NCI-H748 (cell line): Measurements from ENCODE around the gene WDR20.
"Not testable (repeated sequence)": the region's sequence is repeated elsewhere in the genome, so short reads cannot be mapped to it uniquely, and the experiment has no call there.

Experiments
- DNase-seq: peaks from one replicate; lab custom pipeline; 2025; ENCODE audit not compliant: unreplicated experiment; lab: John Stamatoyannopoulos, UW

WDR20 gene

DNA sequence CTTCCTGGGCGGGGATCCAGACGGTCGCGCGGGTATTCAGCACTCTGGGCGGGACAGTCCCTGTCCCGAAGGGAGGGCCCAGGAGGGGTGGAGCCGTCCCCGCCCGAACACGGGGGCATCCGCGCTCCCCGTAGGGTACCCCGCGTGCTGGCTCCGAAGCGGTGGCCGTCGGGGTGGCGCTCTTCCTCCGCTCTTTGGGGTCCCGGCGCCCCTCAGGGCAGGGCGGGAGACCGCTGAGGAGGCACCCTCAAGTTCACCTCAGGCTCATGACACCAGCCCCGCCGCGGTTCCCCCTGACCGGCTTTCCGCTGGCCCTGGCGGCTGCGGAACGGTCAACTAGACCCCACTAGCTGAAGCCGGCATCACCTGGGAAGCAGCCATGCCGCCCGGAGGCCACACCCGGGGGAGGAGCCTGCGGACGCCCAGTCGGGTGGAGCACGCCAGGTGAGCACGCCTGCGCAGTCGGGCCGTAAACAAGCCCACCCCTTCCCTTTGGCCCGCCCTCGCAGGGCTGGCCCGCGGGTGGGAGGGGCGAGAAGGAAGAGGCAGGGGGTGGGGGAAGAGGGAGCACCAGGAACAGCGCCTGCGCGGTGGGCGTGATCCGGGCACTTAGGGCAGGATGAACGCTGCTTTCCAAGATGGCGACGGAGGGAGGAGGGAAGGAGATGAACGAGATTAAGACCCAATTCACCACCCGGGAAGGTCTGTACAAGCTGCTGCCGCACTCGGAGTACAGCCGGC lies at the start of gene WDR20:
Gene WDR20, plus strand, starts transcription at position 612 of the 741 bp plus-strand sequence. Its CDS starts 27 bp downstream, at position 639.
- DNase-seq = peak; percentile 99

- DNase-seq = no peak
Observed at GRCh38 chr14:102090713-102091112, 49.0 kb upstream of the WDR20 start.

DNA sequence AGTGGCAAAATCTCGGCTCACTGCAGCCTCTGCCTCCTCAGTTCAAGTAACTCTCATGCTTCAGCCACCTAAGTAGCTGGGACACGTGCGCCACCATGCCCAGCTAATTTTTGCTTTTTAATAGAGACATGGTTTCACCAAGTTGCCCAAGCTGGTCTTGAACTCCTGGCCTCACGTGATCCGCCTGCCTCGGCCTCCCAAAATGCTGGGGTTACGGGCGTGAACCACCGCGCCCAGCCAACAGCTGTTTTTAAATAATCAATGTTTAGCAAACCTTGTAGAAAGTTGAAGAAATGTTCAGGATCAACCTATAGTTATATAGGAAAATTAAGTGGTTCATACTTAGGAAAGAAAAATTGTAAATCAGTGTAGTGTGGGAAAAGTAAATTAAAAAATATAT lies 46.9 kb upstream of the WDR20 start:
- no peak for DNase-seq

GRCh38 chr14:102094101-102094500 lies 45.6 kb upstream of the WDR20 start:
- no peak for DNase-seq

- DNase-seq = no peak
Observed at GRCh38 chr14:102095231-102095870, 44.3 kb upstream of the WDR20 start.

GRCh38 chr14:102095871-102096568 lies 43.7 kb upstream of the WDR20 start:
- no peak for DNase-seq

DNA sequence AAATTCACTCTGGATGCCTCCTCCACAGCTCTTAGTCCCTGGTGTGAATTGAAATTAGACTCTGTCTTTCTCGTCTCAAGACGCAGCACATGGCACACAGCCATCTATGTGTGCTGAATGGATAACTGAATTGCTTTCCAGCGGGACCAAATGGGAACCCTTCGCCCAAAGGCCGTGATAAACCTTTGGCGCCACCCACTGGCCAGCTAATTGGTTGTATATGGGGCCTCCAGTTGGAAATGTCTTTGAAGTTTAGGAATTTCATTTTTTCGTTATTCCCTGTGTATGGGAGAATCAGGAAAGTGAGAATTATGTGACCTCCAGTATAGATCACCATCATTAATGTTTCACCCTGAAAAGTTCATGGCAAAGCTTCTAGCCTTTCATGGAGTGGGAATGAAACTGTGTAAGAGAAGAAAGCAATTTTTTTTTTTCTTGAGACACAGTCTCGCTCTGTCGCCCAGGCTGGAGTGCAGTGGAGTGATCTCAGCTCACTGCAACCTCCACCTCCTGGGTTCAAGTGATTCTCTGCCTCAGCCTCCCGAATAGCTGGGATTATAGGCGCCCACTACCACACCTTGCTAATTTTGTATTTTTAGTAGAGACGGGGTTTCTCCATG lies 43.0 kb upstream of the WDR20 start:
- DNase-seq = peak; percentile 81

DNA sequence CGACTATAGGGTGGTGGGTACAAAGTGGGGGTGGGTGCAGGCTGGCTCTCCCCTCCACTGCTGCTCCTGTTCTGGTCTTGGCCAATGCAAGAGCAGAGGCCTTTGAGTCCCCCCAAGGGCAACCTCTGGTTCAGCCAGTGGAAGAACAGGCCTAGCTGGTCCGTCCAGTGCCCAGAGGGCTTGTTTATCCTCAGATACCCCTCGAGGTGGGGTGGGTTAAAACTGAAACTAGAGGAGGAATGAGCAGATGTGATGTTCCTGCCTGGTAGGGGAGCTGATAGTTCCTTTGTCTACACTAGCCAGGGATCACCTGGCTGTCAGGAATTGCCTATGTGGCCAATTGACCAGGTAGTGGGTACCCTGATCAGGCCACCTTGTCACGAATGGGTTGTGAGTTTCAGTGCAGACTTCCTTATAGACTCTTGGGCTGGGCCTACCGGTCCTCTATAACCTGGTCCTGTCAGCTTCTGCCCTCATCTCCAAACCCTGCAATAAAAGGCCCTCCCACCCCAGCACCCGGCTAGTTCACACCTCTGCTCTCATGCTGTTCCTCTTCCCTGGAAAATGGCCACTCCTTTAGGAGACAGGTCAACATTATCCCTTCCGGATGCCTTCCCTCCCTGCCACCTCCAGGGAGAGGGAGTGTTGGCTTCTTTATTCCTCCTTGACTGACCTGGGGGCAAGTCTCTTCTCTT lies 42.1 kb upstream of the WDR20 start:
- peak; percentile 49 for DNase-seq

GRCh38 chr14:102103062-102103695 lies 36.5 kb upstream of the WDR20 start:
- no peak for DNase-seq

DNA sequence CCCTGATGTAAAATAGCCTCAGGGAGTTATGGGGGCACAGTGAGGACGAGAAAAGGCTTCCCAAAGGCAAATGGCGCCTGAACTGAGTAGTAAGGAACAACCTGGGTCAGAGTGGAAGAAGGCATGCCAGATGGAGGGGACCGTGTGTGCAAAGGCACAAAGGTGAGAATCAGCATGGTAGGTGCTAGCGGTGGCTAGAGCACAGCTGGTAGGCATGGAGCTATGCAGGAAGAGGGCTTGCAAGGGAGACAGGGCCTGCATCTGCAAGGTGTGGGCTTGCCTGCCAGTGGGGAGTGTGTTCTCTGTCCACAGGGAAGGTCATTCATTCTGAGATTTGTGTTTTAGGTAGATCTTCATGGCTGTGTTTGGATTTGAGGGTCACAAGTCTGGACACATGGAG lies 34.3 kb upstream of the WDR20 start:
- DNase-seq = no peak

DNA sequence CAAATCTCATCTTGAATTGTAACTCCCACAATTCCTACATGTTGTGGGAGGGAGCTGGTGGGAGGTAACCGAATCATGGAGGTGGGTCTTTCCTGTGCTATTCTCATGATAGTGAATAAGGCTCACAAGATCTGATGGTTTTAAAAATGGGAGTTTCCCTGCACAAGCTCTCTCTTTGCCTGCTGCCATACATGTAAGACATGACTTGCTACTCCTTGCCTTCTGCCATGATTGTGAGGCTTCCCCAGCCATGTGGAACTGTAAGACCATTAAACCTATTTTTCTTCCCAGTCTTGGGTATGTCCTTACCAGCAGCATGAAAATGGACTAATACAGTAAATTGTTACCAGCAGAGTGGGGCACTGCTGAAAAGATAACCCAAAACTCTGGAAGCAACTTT lies 30.4 kb upstream of the WDR20 start:
- not testable (repeated sequence) for DNase-seq

- no peak for DNase-seq
Observed at GRCh38 chr14:102111101-102111500, 28.6 kb upstream of the WDR20 start.

DNA sequence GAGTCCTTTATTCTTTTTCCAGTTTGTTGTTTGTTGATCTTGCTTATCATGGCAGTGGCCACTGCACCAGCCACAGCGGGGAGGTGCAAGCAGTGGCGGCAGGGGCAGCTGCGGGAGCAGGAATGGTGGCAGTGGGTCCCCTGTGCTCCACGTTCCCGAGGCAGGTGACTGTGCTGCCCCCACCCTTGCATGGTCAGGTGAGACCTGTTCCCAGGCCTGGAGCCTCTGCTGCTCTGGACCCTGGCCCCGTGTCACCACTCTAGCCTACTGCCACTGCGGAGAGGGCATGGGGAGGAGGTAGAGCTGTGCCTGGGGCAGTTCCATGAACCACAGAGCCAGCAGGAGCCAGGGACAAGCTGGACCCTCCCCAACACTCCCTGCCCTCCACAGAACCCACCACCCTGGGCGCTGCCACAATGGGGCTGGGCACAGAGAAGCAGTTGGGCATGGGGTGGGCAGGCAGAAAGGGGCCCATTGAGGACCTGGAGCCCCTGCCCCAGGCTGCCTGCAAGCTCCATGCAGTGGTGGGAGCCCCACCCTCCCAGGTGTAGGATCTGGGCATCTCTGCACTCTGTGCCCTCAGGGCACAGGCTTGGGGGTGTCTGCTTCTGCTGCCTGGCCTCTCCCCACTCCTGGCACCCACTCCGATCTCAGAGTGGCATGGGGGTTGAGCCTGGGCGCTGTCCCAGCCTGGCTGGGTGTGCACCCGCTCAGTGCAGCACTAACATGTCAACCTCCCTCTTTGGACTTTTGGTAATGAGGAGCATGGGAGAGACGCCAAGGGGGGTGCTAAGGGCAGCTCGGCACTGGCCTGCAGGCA lies 23.1 kb upstream of the WDR20 start:
- no peak for DNase-seq

DNA sequence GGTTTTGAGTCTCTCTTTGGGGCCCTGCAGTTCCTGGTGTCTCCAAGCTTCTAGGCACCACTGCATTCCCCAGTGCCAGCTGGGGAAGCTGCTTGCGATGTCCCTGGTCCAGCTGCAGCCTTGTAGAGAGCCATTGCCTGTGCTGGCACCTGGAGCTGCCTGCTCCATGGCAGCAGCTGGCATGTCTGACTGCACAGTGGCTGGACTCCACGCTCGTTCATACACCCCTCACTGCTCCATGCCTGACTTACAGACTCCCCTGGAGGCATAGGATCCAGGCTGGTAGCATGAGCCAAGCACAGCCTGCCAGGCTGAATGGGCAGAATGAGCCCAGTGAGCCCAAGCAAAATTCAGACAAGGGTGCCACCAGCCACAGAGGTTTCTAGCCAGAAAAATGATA lies 21.8 kb upstream of the WDR20 start:
- DNase-seq = no peak

GRCh38 chr14:102120888-102121287 lies 18.8 kb upstream of the WDR20 start:
- DNase-seq = no peak

- no peak for DNase-seq
Observed at GRCh38 chr14:102121567-102121966, 18.1 kb upstream of the WDR20 start.

- no peak for DNase-seq
Observed at GRCh38 chr14:102124419-102124818, 15.3 kb upstream of the WDR20 start.

DNA sequence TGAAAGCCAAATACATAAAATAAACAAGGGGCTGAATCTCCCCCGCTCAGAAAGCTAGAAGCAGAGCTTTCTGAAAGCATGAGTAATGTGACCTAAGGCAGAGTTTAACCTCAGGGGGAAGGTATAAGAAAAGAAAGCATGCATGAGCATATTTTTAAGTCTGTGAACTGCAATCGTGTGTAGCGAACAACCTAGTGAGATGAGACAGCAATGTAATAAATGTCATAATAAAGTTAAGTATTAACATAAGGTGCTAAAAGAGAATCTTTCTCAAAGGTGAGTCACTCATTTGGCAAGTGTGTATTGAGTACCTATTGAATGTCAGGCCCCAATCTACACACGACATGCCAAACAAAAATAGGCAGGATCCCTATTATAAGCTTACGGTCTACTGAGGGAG lies 14.2 kb upstream of the WDR20 start:
- DNase-seq = no peak

DNA sequence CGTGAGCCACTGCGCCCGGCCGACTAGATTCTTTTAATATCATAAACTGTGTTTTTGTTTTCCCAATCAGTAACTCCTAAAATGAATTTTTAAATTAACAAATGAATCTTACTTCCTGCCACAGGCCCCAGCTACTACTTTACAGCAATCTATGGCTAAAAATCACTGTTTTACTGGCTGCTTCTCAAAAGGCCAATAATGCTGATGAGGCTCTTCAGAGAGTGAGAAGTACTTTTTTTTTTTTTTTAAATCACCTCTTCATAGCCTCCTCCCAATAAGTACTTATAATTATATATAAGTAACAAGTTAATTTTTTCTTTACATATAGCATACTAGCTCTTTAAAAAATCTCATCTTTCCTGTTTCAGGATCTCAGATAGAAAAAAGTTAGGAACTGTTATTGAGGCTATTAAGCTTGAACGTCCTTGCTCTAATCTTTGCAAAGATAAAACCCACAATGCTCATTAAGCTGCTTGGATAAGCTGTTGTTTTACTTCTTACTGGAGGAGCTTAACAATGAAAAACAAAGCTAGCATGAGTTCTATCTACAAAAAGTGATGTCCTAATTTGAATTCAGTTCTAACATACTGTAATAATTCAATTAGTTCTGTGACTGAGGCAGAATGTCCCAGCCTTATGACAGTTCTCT lies 12.8 kb upstream of the WDR20 start:
- no peak for DNase-seq
